A204.1 (cell line): ENCODE measurements around the gene ARNT2.
"Not testable (repeated sequence)": the region's sequence is repeated elsewhere in the genome, so short reads cannot be mapped to it uniquely, and the experiment has no call there.

Source experiments
- FAIRE-seq: peaks from 2 replicates; lab custom pipeline; 2012; peaks lifted over from hg19 to GRCh38; lab: Jason Lieb, UNC

The ARNT2 gene

DNA sequence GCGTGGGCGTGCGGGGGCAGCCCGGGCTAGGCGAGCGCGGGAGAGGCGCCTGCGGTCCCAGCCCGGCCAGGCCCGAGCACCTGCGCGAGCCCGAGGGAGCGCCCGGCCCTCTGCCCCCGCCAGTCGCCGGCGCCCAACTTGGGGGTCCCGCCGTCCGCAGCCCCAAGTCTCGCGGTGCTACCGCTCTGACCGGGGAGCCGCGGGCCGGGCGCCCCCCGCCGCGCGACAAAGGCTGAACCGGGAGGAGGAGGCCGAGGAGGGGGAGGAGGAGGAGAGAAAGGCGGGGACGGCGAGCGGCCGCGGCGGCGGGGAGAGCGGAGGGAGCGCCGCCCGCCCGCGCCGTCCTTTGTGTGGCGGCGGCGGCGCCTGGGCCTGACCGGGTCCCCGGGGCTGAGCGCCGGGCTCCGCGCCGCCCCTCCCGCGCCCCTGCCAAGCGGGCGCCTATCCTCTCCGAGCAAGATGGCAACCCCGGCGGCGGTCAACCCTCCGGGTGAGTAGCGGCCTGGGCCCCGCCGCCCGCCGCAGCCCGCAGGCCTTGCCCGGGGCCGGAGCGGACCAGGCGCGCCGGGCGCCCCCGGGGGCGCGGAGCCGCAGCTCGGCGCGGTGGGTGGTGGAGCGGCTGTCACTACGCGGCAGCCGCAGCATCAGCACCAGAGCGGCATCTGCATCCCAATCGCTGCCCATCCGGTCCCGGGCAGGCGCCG, at the start of gene ARNT2:
ARNT2 (plus strand) TSS at position 326 of the 704 bp plus-strand sequence; CDS start at position 460, 134 bp downstream.
- FAIRE-seq, result no peak

DNA sequence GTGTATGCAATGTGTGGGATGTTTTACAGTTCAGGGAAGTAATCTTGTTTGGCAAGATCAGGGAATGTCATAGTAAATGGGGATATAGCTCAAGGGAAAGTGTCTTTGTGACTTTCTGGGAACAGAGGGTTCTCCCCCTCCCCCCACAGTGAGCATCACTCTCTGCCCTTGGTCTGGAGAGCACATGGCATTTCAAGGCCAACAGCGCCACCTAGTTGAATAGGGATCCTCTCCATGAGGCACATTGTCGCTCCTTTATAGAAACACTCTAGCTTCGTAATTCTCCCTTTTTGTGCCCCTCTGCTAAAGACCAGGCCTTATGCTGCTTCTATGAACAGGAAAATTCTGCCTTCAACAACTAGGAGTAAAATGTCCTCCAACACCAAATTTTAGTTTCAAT, 37.1 kb upstream of the ARNT2 start:
- FAIRE-seq, result no peak

DNA sequence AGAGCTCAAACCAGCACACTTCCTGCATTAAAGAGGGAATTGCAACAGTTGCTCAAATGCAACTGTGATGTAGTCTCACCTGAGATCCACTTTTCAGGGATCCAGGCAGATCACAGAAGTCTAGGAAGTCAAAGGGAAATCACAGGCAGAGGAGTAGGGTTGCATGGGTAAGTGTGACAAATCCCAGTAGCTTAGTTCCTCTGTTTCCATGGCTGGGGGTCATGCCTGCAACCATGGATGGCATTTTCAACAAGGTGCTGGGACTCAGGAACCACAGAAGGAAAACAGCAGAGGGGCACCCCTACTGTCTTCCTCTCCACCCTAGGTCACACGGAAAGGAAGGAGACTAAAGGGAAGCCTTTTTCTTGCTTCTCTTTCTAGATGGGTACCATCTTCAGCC, 36.5 kb upstream of the ARNT2 start:
- no peak for FAIRE-seq

- no peak for FAIRE-seq
These were observed 32.3 kb upstream of the ARNT2 start for GRCh38 chr15:80371924-80372323.

DNA sequence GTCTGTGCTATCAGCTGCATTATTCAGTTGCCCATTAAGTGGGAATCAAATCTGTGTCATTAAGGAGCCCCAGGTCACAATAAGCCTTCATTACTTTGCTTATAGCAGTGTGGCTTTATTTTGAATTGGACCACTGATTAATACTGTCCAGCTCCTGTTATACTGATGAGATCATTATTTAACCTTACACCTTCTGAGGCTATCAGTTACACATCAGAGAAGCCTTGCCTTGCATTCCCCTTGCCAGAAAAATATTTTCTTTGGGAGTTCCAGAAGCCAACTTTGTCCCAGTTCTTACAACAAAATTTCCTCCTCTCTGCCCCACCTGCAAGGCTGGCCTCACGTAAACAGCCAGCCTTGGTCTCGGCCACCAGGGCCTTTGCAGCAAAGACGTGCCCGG, 29.7 kb upstream of the ARNT2 start:
- no peak for FAIRE-seq

GRCh38 chr15:80375968-80376891, 28.0 kb upstream of the ARNT2 start:
- no peak for FAIRE-seq

DNA sequence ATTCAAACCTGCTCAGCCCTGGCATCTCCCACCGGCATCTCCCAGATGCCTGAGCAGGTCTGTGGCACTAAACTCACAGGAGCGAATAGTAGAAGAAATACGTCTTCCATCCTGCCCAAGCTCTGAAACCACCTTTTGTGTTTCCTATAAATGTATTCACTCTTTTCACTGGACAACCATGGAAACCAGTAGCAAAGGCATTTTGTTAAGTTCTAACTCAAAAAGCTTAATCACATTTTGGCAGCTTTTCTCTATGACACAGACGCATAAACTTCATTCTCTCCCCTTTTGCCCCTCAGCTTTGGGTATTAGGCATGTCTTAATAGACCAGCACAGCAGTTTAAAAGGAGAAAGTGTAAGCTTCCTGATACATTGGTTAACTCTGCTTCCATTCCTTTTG, 24.5 kb upstream of the ARNT2 start:
- FAIRE-seq, result no peak

DNA sequence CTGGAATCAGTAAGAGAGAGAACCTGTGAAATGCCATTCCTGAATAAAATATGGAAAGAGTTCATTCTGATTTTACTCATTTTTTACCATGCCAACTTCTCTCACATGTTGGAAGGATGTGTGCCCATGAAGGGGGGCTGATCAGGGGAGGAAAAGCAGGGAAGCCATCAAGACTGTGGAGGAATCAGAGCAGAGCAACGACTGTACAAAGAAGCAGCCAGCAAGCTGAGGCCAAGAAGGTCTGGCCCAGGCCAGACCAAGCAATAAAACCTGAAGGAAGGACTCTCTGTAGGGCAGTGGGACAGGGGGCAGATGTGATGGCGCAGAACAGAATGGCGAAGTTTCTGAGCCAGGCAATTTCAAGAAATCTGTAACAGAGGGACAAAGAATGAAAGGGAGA, 24.0 kb upstream of the ARNT2 start:
- no peak for FAIRE-seq

- no peak for FAIRE-seq
These were observed 21.9 kb upstream of the ARNT2 start for GRCh38 chr15:80382285-80382684.

DNA sequence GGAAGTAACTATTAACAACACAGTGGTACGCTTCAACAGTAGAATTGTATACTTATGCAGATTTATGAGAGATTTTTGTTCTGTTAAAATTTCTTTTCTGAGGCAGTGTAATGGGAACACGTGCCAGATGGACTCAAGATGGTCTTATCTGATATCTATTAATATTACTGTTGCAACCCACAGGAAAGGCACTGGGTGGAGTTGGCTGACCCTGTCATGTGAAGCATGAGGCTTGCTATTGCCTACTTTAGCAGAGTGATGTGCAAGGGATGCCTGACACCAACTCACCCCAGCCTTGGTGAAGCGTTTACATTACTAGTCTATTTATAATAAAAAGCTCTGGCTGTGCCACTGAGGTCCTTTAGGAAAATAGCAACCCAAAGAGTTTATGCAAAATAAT, 19.8 kb upstream of the ARNT2 start:
- FAIRE-seq, result no peak

- FAIRE-seq, result no peak
These were observed 18.0 kb upstream of the ARNT2 start for GRCh38 chr15:80386151-80386550.

DNA sequence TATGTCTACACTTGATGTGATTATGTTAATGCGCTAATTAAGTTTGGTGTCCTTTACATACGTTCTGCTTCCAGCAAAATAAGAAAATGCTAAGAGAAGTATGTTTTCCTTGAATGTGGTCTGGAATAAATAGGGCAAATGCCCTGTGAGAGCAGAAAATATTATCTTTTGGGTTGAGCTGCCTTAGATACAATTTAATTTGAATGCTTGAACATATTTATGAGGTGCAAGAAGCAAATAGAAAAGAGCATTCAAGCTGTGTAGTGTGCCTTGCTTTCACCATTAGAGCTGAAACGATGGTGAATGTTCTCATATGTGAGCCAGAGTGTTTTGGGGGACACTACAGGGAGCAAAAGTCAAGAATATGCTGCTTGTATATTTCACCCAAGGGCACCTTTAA, 15.9 kb upstream of the ARNT2 start:
- FAIRE-seq, result no peak

- no peak for FAIRE-seq
These were observed 14.8 kb upstream of the ARNT2 start for GRCh38 chr15:80389370-80389769.

GRCh38 chr15:80390942-80391341, 13.2 kb upstream of the ARNT2 start:
- FAIRE-seq, result not testable (repeated sequence)

DNA sequence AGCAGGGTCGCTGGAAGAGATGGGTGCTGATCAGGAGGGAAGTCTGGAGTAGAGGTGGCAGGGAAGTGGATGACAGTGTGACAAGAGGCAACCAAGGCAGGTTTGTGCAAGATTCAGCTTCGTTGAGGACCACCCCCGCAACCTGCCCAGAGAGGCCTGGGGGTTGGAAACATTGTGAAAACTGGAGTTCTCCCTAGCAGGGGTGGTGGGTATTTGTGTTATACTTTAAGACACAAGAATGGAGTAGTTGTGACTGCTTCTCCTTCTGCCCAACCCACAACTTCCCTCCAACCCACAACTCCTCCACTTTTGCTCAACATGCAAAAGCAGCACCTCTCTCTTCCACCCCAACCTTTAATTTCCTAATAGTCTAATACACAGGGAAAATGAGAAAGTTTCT, 8.6 kb upstream of the ARNT2 start:
- no peak for FAIRE-seq

DNA sequence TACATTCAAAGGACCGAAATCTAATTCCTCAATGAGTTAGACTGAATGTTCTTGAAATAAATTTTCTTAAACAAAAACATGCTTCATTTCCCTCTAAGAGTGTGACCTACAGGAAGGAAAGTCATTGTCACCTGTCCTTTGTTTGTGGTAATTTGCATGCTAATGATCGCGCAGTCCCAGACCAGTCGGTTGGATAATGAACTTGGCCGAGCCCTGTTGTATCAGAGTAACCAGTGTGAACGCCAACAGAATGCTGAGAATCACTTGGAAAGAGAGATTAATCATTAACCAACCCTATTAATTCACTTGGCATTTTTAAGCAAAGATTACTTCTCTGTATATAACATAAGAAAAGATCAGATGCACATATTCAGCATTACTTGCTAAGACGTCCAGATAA, 8.1 kb upstream of the ARNT2 start:
- no peak for FAIRE-seq

DNA sequence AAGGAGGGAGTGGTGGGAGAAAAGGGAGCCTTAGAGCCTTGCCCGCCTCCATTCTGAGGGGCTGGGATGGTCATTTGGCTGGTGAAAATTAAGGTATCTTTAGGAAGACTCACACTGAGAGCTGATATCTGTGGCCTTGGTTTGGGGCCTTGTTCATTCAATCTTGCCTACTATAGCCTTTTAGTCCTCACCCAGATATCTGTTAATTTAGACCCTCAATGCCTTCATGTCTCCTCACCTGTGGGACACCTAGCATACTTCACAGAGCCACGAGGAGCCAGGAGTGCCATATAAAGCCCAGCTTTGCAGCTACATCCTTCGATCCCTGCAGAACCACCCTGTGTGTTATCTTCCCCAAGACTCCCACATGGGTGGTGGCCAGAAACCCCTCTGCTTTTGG, 4.7 kb upstream of the ARNT2 start:
- no peak for FAIRE-seq

GRCh38 chr15:80401456-80401855, 2.7 kb upstream of the ARNT2 start:
- no peak for FAIRE-seq

DNA sequence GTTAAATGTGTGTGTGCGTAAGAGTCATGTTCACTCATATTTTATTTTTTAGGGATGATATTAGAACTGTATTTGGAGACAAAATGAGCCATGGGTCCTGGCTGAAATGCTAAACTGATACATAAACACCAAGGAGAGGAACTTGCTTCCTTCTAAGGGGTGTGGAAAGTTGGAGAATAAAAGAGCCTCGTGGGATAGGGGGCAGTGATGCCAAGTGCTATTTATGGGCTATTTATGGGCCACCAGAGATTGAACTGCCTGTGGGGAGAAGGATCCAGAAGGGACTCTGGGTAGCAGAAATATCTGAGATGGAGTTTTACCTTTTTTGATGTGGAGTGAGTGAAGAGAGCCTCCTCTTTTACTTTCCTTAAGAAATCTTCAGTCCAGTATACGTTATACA, 1.8 kb upstream of the ARNT2 start:
- no peak for FAIRE-seq

GRCh38 chr15:80403712-80404056, 498 bp upstream of the ARNT2 start:
- FAIRE-seq, result no peak

DNA sequence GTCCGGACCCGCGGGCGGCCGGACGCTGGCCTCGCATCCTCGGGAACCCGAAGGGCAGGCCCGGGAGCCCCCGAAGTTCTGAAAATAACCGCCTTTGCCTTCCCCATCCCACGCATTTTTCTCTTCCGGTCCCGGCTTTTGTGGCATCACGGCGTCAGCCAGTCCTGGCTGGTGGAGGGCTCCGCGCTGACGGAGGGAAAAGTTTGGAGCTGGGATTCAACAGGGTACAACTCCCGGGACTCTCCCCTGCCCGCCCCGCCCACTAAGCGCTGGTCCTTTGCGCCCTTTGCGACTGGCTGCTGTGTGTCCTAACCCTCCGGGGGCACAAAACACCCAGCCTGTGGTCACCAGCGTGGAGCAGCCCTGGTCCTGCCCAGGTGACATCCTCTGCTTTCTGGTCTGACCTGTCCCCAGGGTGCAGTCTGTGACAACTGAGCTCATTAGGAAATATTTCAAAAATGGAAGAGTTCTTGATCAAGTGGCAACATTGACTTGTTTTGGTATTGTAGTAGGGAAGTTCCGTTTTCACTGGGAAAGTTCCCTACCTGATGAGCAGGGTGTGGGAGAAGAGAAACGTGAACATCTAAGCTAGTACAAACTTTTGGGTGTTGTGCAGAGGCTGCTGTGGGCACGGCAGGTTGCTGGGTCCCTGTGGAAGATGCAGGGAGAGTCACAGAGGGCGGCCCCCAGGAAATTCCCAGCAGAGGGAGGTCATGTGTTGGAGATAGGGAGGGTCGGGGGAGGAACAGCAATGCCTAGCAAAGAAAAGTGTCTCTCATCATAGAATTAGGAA, 775 bp downstream of the ARNT2 start:
- FAIRE-seq, result no peak

GRCh38 chr15:80405554-80405850, 1.3 kb downstream of the ARNT2 start:
- FAIRE-seq, result no peak

GRCh38 chr15:80405970-80406369, 1.8 kb downstream of the ARNT2 start:
- no peak for FAIRE-seq
